KMS-11 (cell line): Measurements from ENCODE around the gene PCSK7.

Source experiments
- H2AFZ ChIP-seq: fragments of 200-600 bp; sonication (generic); 2 replicates; pipeline ENCODE4 v1.6.1; 2016; ENCODE audit warnings: antibody characterized with exemption, mixed run types, low read depth
- H3K27ac ChIP-seq: fragments of 200-600 bp; sonication (generic); 2 replicates; pipeline ENCODE4 v1.6.1; 2016; ENCODE audit warnings: mild to moderate bottlenecking, mixed run types
- H3K27me3 ChIP-seq: fragments of 200-600 bp; sonication (generic); 2 replicates; pipeline ENCODE4 v1.6.1; 2017; ENCODE audit warnings: mild to moderate bottlenecking, low read depth, mixed run types, moderate library complexity; ENCODE audit not compliant: insufficient read depth
- H3K36me3 ChIP-seq: fragments of 200-600 bp; sonication (generic); 2 replicates; pipeline ENCODE4 v1.6.1; 2017; ENCODE audit warnings: mild to moderate bottlenecking, mixed run types; ENCODE audit not compliant: insufficient read depth
- H3K4me1 ChIP-seq: fragments of 200-600 bp; sonication (generic); 2 replicates; pipeline ENCODE4 v1.6.1; 2016; ENCODE audit warnings: mild to moderate bottlenecking, low read depth, mixed run types; ENCODE audit not compliant: poor library complexity, severe bottlenecking
- H3K4me2 ChIP-seq: fragments of 200-600 bp; sonication (generic); 2 replicates; pipeline ENCODE4 v1.7.0; 2016; ENCODE audit warnings: mild to moderate bottlenecking, mixed run types
- H3K4me3 ChIP-seq: fragments of 200-600 bp; sonication (generic); IDR thresholded peaks from 2 replicates; pipeline ENCODE4 v1.6.1; 2017; ENCODE audit warnings: low read depth, low read length, mixed read lengths; ENCODE audit not compliant: insufficient read depth
- H3K79me2 ChIP-seq: fragments of 200-600 bp; sonication (generic); 2 replicates; pipeline ENCODE4 v1.6.1; 2016; ENCODE audit warnings: low read depth, mixed run types; ENCODE audit not compliant: insufficient read depth
- H3K9ac ChIP-seq: fragments of 200-600 bp; sonication (generic); 2 replicates; pipeline ENCODE4 v1.6.1; 2016; ENCODE audit warnings: mild to moderate bottlenecking, mixed run types
- H4K20me1 ChIP-seq: fragments of 200-600 bp; sonication (generic); 2 replicates; pipeline ENCODE4 v1.6.1; 2016; ENCODE audit warnings: mild to moderate bottlenecking, mixed run types; ENCODE audit not compliant: insufficient read depth
- TF ChIP-seq, protein P1 (sequence below): fragments of 200-600 bp; sonication (generic); conservative IDR thresholded peaks from 2 replicates; pipeline ENCODE4 v1.6.1; 2017; ENCODE audit warnings: low read depth, mild to moderate bottlenecking, antibody characterized with exemption, low read length, moderate library complexity, mixed read lengths

The PCSK7 gene

GRCh38 chr11:117175781-117176180, 56.1 kb downstream of the PCSK7 start:
- H2AFZ ChIP-seq = no peak overlapping the region
- TF ChIP-seq, protein P1, sequence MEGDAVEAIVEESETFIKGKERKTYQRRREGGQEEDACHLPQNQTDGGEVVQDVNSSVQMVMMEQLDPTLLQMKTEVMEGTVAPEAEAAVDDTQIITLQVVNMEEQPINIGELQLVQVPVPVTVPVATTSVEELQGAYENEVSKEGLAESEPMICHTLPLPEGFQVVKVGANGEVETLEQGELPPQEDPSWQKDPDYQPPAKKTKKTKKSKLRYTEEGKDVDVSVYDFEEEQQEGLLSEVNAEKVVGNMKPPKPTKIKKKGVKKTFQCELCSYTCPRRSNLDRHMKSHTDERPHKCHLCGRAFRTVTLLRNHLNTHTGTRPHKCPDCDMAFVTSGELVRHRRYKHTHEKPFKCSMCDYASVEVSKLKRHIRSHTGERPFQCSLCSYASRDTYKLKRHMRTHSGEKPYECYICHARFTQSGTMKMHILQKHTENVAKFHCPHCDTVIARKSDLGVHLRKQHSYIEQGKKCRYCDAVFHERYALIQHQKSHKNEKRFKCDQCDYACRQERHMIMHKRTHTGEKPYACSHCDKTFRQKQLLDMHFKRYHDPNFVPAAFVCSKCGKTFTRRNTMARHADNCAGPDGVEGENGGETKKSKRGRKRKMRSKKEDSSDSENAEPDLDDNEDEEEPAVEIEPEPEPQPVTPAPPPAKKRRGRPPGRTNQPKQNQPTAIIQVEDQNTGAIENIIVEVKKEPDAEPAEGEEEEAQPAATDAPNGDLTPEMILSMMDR = no peak
- H3K79me2 ChIP-seq = no peaks in the 10 kb centered on the region
- no peak overlapping the region for H3K4me2 ChIP-seq
- H3K4me1 ChIP-seq = peaks cover 19% of the 10 kb centered on the region
- no peaks in the 10 kb centered on the region for H3K36me3 ChIP-seq
- H3K27me3 ChIP-seq = no peaks in the 10 kb centered on the region
- no peak overlapping the region for H3K4me3 ChIP-seq
- H4K20me1 ChIP-seq = no peaks in the 10 kb centered on the region
- no peak overlapping the region for H3K27ac ChIP-seq
- H3K9ac ChIP-seq = no peak overlapping the region

- Histone ChIP-seq H3K4me1 (peaks cover 13% of the 10 kb centered on the region), H3K27me3 (no peaks in the 10 kb centered on the region), H3K36me3 (no peaks in the 10 kb centered on the region), H3K9ac (no peak overlapping the region), H2AFZ (no peak overlapping the region), H3K4me2 (no peak overlapping the region), H3K4me3 (no peak overlapping the region), H3K79me2 (no peaks in the 10 kb centered on the region), H3K27ac (no peak overlapping the region), H4K20me1 (no peaks in the 10 kb centered on the region)
- TF ChIP-seq, protein P1 = no peak
Observed at GRCh38 chr11:117175104-117175503, 56.8 kb downstream of the PCSK7 start.

GRCh38 chr11:117172724-117173421, 59.0 kb downstream of the PCSK7 start:
- no peak overlapping the region for H3K4me3 ChIP-seq
- peaks cover 2% of the 10 kb centered on the region for H3K4me1 ChIP-seq
- no peak overlapping the region for H3K4me2 ChIP-seq
- H4K20me1 ChIP-seq = no peaks in the 10 kb centered on the region
- H3K27ac ChIP-seq = no peak overlapping the region
- H3K36me3 ChIP-seq = no peaks in the 10 kb centered on the region
- H3K79me2 ChIP-seq = no peaks in the 10 kb centered on the region
- no peaks in the 10 kb centered on the region for H3K27me3 ChIP-seq
- TF ChIP-seq, protein P1 = no peak
- H2AFZ ChIP-seq = no peak overlapping the region
- no peak overlapping the region for H3K9ac ChIP-seq

- H3K9ac ChIP-seq = no peak overlapping the region
- H3K4me3 ChIP-seq = no peak overlapping the region
- no peaks in the 10 kb centered on the region for H3K79me2 ChIP-seq
- H4K20me1 ChIP-seq = no peaks in the 10 kb centered on the region
- no peak overlapping the region for H3K27ac ChIP-seq
- H3K36me3 ChIP-seq = peaks cover under 1% of the 10 kb centered on the region; the same call in 1 of the 2 replicates
- no peak overlapping the region for H3K4me2 ChIP-seq
- no peaks in the 10 kb centered on the region for H3K4me1 ChIP-seq
- H3K27me3 ChIP-seq = no peaks in the 10 kb centered on the region
- no peak overlapping the region for H2AFZ ChIP-seq
- TF ChIP-seq, protein P1 = no peak
Observed at GRCh38 chr11:117171404-117172061, 60.3 kb downstream of the PCSK7 start.
